ENCODE results near the gene APPL1.

APPL1 gene

GRCh38 chr3:57279685-57280084 lies 52.2 kb downstream of the APPL1 start:
- H2AK5ac ChIP-seq (ENCODE audit: low read length), result no peak overlapping the region

GRCh38 chr3:57281715-57282114 lies 54.2 kb downstream of the APPL1 start:
- WGBS (ENCODE audit: extremely low coverage, insufficient coverage, insufficient read length), result no CpG with 5 or more reads among the region's 1 CpG
- H3K14ac ChIP-seq (ENCODE audit: low read length), result no peak overlapping the region
- H4K8ac ChIP-seq (ENCODE audit: low read depth, low read length), result no peak overlapping the region

More at GRCh38 chr3:57279685-57280084, 52.2 kb downstream of the APPL1 start:
- Histone ChIP-seq H2BK12ac (ENCODE audit: low read length) (no peak overlapping the region), H3K27me3 (ENCODE audit: insufficient read depth, low read length) (no peaks in the 10 kb centered on the region), H3K9ac (ENCODE audit: low read length) (no peak overlapping the region), H3K23ac (ENCODE audit: low read length) (no peak overlapping the region), H3K27ac (ENCODE audit: low read depth, low read length) (no peak overlapping the region), H3K18ac (ENCODE audit: low read length) (no peak overlapping the region), H4K8ac (ENCODE audit: low read depth, low read length) (no peak overlapping the region), H3K4me1 (ENCODE audit: control insufficient read depth in 1 of 2, insufficient read depth in 2 of 2, low read length in 2 of 2) (no peaks in the 10 kb centered on the region), H3K79me1 (ENCODE audit: low read length) (no peaks in the 10 kb centered on the region), H3K4me2 (ENCODE audit: low read length) (no peak overlapping the region), H3K4ac (ENCODE audit: low read depth, low read length) (no peak overlapping the region), H4K12ac (ENCODE audit: low read depth, low read length) (no peak overlapping the region), H3K4me3 (ENCODE audit: low read depth, low read length) (no peak overlapping the region), H3K9me3 (ENCODE audit: insufficient read depth, low read depth, low read length) (peaks cover 2% of the 10 kb centered on the region), H3K36me3 (ENCODE audit: control insufficient read depth in 1 of 2, insufficient read depth in 2 of 2, low read length in 2 of 2) (peaks cover 0 to 2% of the 10 kb centered on the region in 2 experiments), H2AFZ (ENCODE audit: insufficient read depth, low read length, poor library complexity) (no peak overlapping the region), H4K91ac (ENCODE audit: low read depth, low read length) (no peak overlapping the region), H2BK120ac (ENCODE audit: insufficient read depth, low read length, poor library complexity) (no peak overlapping the region), H2BK5ac (ENCODE audit: low read depth, low read length, poor library complexity) (no peak overlapping the region), H3K79me2 (ENCODE audit: control insufficient read depth, insufficient read depth, low read length, poor library complexity) (no peaks in the 10 kb centered on the region), H3K14ac (ENCODE audit: low read length) (no peak overlapping the region)
- no peak for DNase-seq
- no CpG with 5 or more reads among the region's 5 CpGs for WGBS (ENCODE audit: extremely low coverage, insufficient coverage, insufficient read length)

DNA sequence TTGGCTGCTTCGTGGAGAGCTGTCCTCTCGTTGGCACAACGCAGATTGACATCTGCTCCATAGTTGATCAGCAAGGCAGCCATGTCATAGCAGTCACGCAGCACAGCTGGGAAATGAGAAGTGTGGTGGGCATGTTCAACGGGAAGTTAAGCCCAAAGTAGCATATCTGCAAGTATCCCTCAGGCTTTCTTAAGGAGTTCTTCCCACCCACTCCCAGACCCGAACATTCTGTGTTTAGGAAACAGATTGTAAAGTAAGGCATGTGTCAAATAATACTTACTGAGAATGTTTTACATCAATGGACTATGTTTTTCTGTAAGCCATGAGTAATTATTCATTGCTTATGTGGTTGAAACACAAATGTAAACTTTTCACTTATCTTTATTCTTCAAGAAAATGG lies 55.8 kb downstream of the APPL1 start:
- Histone ChIP-seq H4K8ac (ENCODE audit: low read depth, low read length) (no peak overlapping the region), H3K27me3 (ENCODE audit: insufficient read depth, low read length) (no peaks in the 10 kb centered on the region), H3K4me2 (ENCODE audit: low read length) (no peak overlapping the region), H2BK12ac (ENCODE audit: low read length) (no peak overlapping the region), H2AFZ (ENCODE audit: insufficient read depth, low read length, poor library complexity) (no peak overlapping the region), H3K9me3 (ENCODE audit: insufficient read depth, low read depth, low read length) (peaks cover 2% of the 10 kb centered on the region), H3K18ac (ENCODE audit: low read length) (no peak overlapping the region), H3K4ac (ENCODE audit: low read depth, low read length) (no peak overlapping the region), H3K4me1 (ENCODE audit: control insufficient read depth in 1 of 2, insufficient read depth in 2 of 2, low read length in 2 of 2) (no peaks in the 10 kb centered on the region), H3K4me3 (ENCODE audit: low read depth, low read length) (no peak overlapping the region), H3K27ac (ENCODE audit: low read depth, low read length) (no peak overlapping the region), H3K9ac (ENCODE audit: low read length) (no peak overlapping the region), H3K23ac (ENCODE audit: low read length) (no peak overlapping the region), H4K91ac (ENCODE audit: low read depth, low read length) (no peak overlapping the region), H3K79me1 (ENCODE audit: low read length) (no peaks in the 10 kb centered on the region), H3K36me3 (ENCODE audit: control insufficient read depth in 1 of 2, insufficient read depth in 2 of 2, low read length in 2 of 2) (no peaks in the 10 kb centered on the region), H2BK120ac (ENCODE audit: insufficient read depth, low read length, poor library complexity) (no peak overlapping the region), H2BK5ac (ENCODE audit: low read depth, low read length, poor library complexity) (no peak overlapping the region), H3K14ac (ENCODE audit: low read length) (no peak overlapping the region), H2AK5ac (ENCODE audit: low read length) (no peak overlapping the region), H3K79me2 (ENCODE audit: control insufficient read depth, insufficient read depth, low read length, poor library complexity) (no peaks in the 10 kb centered on the region), H4K12ac (ENCODE audit: low read depth, low read length) (no peak overlapping the region)
- no CpG with 5 or more reads among the region's 6 CpGs for WGBS (ENCODE audit: extremely low coverage, insufficient coverage, insufficient read length)
- no peak for DNase-seq

More at GRCh38 chr3:57281715-57282114, 54.2 kb downstream of the APPL1 start:
- Histone ChIP-seq H3K27ac (ENCODE audit: low read depth, low read length) (no peak overlapping the region), H3K79me1 (ENCODE audit: low read length) (no peaks in the 10 kb centered on the region), H2AFZ (ENCODE audit: insufficient read depth, low read length, poor library complexity) (no peak overlapping the region), H3K36me3 (ENCODE audit: control insufficient read depth in 1 of 2, insufficient read depth in 2 of 2, low read length in 2 of 2) (no peaks in the 10 kb centered on the region), H3K9me3 (ENCODE audit: insufficient read depth, low read depth, low read length) (peaks cover 2% of the 10 kb centered on the region), H2BK12ac (ENCODE audit: low read length) (no peak overlapping the region), H3K4ac (ENCODE audit: low read depth, low read length) (no peak overlapping the region), H2BK5ac (ENCODE audit: low read depth, low read length, poor library complexity) (no peak overlapping the region), H3K27me3 (ENCODE audit: insufficient read depth, low read length) (no peaks in the 10 kb centered on the region), H3K4me2 (ENCODE audit: low read length) (no peak overlapping the region), H4K12ac (ENCODE audit: low read depth, low read length) (no peak overlapping the region), H3K9ac (ENCODE audit: low read length) (no peak overlapping the region), H3K18ac (ENCODE audit: low read length) (no peak overlapping the region), H3K4me3 (ENCODE audit: low read depth, low read length) (no peak overlapping the region), H2BK120ac (ENCODE audit: insufficient read depth, low read length, poor library complexity) (no peak overlapping the region), H3K23ac (ENCODE audit: low read length) (no peak overlapping the region), H2AK5ac (ENCODE audit: low read length) (no peak overlapping the region), H3K4me1 (ENCODE audit: control insufficient read depth in 1 of 2, insufficient read depth in 2 of 2, low read length in 2 of 2) (no peaks in the 10 kb centered on the region), H3K79me2 (ENCODE audit: control insufficient read depth, insufficient read depth, low read length, poor library complexity) (no peaks in the 10 kb centered on the region), H4K91ac (ENCODE audit: low read depth, low read length) (no peak overlapping the region)
- DNase-seq, result peak in 1 of 2 donors; percentile 44

DNA sequence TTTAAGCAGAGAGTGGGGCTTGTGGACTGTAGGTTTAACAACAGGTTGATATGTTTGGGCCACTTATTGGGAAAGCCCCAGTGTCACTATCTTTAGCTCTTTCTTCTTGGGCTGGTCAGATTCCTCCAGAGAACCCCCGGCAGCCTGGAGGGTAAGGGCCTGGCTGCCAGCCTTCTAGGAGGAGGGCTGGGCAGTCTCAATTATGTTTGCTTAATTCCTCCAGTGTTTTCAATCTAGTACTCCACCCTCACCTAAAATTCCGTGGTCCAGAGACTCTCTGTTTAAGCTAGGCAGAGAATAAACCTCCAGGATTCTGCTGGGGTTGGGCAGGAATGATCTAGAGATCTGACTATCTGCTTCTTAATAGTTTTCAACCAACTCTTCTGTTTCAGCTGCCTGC lies 59.7 kb downstream of the APPL1 start:
- Histone ChIP-seq H3K23ac (ENCODE audit: low read length) (no peak overlapping the region), H3K27me3 (ENCODE audit: insufficient read depth, low read length) (no peaks in the 10 kb centered on the region), H2AFZ (ENCODE audit: insufficient read depth, low read length, poor library complexity) (no peak overlapping the region), H3K4me3 (ENCODE audit: low read depth, low read length) (no peak overlapping the region), H4K8ac (ENCODE audit: low read depth, low read length) (no peak overlapping the region), H2AK5ac (ENCODE audit: low read length) (no peak overlapping the region), H3K4me2 (ENCODE audit: low read length) (no peak overlapping the region), H4K12ac (ENCODE audit: low read depth, low read length) (no peak overlapping the region), H3K79me2 (ENCODE audit: control insufficient read depth, insufficient read depth, low read length, poor library complexity) (no peaks in the 10 kb centered on the region), H2BK5ac (ENCODE audit: low read depth, low read length, poor library complexity) (no peak overlapping the region), H3K14ac (ENCODE audit: low read length) (no peak overlapping the region), H3K18ac (ENCODE audit: low read length) (no peak overlapping the region), H3K4ac (ENCODE audit: low read depth, low read length) (no peak overlapping the region), H3K36me3 (ENCODE audit: control insufficient read depth in 1 of 2, insufficient read depth in 2 of 2, low read length in 2 of 2) (no peaks in the 10 kb centered on the region), H3K9ac (ENCODE audit: low read length) (no peak overlapping the region), H2BK120ac (ENCODE audit: insufficient read depth, low read length, poor library complexity) (no peak overlapping the region), H2BK12ac (ENCODE audit: low read length) (no peak overlapping the region), H3K9me3 (ENCODE audit: insufficient read depth, low read depth, low read length) (no peaks in the 10 kb centered on the region), H4K91ac (ENCODE audit: low read depth, low read length) (no peak overlapping the region), H3K79me1 (ENCODE audit: low read length) (no peaks in the 10 kb centered on the region), H3K27ac (ENCODE audit: low read depth, low read length) (no peak overlapping the region), H3K4me1 (ENCODE audit: control insufficient read depth in 1 of 2, insufficient read depth in 2 of 2, low read length in 2 of 2) (no peaks in the 10 kb centered on the region)
- WGBS (ENCODE audit: extremely low coverage, insufficient coverage, insufficient read length), result no CpG with 5 or more reads among the region's 2 CpGs
- DNase-seq, result no peak

All from trophoblast cell (in vitro differentiated cells and primary cell).